Ishikawa (cell line): ENCODE measurements around the gene NAA20.

Source experiments
- CEBPB ChIP-seq: IDR thresholded peaks from 2 replicates; pipeline ENCODE4 v1.6.1; 2012
- CREB1 ChIP-seq: IDR thresholded peaks from 2 replicates; pipeline ENCODE4 v1.6.1; 2012; ENCODE audit warnings: low read depth
- EGR1 ChIP-seq: IDR thresholded peaks from 2 replicates; pipeline ENCODE4 v1.6.1; 2012
- EP300 ChIP-seq: IDR thresholded peaks from 2 replicates; pipeline ENCODE4 v1.6.1; 2012; ENCODE audit warnings: borderline replicate concordance
- FOXM1 ChIP-seq: IDR thresholded peaks from 2 replicates; pipeline ENCODE4 v1.6.1; 2012; ENCODE audit warnings: low read depth, borderline replicate concordance
- MAX ChIP-seq: IDR thresholded peaks from 2 replicates; pipeline ENCODE4 v1.6.1; 2012
- NFIC ChIP-seq: IDR thresholded peaks from 2 replicates; pipeline ENCODE4 v1.6.1; 2012
- RAD21 ChIP-seq: IDR thresholded peaks from 2 replicates; pipeline ENCODE4 v1.6.1; 2012; ENCODE audit warnings: low read depth
- REST ChIP-seq: IDR thresholded peaks from 2 replicates; pipeline ENCODE4 v1.6.1; 2012; ENCODE audit warnings: low read depth, mild to moderate bottlenecking
- TAF1 ChIP-seq: IDR thresholded peaks from 2 replicates; pipeline ENCODE4 v1.6.1; 2012; ENCODE audit warnings: low read depth, mild to moderate bottlenecking
- TCF12 ChIP-seq: IDR thresholded peaks from 2 replicates; pipeline ENCODE4 v1.6.1; 2012; ENCODE audit warnings: low read depth
- TEAD4 ChIP-seq: IDR thresholded peaks from 2 replicates; pipeline ENCODE4 v1.6.1; 2012
- USF1 ChIP-seq: IDR thresholded peaks from 2 replicates; pipeline ENCODE4 v1.6.1; 2012
- YY1 ChIP-seq: IDR thresholded peaks from 2 replicates; pipeline ENCODE4 v1.6.1; 2012; ENCODE audit warnings: low read depth
- ZBTB7A ChIP-seq: IDR thresholded peaks from 2 replicates; pipeline ENCODE4 v1.6.1; 2012; ENCODE audit warnings: low read depth

Gene NAA20

GRCh38 chr20:19975901-19976300 is 41.3 kb upstream of the NAA20 start:
- TF ChIP-seq TCF12 (no peak), CREB1 (no peak), YY1 (no peak), ZBTB7A (no peak), CEBPB (no peak), RAD21 (no peak), TEAD4 (no peak), NFIC (no peak), FOXM1 (no peak), USF1 (no peak), REST (no peak), MAX (no peak), EP300 (no peak), EGR1 (no peak)

- TF ChIP-seq NFIC (peak; percentile 5; the same call in 1 of the 2 replicates), ZBTB7A (peak; percentile 78; the same call in 1 of the 2 replicates), TEAD4 (peak; percentile 61), TAF1 (no peak), RAD21 (no peak), YY1 (no peak), EGR1 (no peak), TCF12 (peak; percentile 64; the same call in 1 of the 2 replicates), MAX (peak; percentile 59; the same call in 1 of the 2 replicates), EP300 (peak; percentile 33; the same call in 1 of the 2 replicates)
These were observed 40.4 kb upstream of the NAA20 start for GRCh38 chr20:19976595-19977372.

- TF ChIP-seq TEAD4 (no peak), REST (no peak), YY1 (no peak), MAX (0 out of 2 replicates have a peak, but pooled peaks have one; percentile 20)
These were observed 39.8 kb upstream of the NAA20 start for GRCh38 chr20:19977373-19977770.

GRCh38 chr20:19978511-19979210 is 38.5 kb upstream of the NAA20 start:
- no peak for TF ChIP-seq NFIC
- TF ChIP-seq MAX = no peak
- no peak for TF ChIP-seq TEAD4

- TF ChIP-seq USF1 (no peak), FOXM1 (no peak), EGR1 (no peak), TEAD4 (no peak), ZBTB7A (no peak), TAF1 (no peak), MAX (no peak), CREB1 (no peak), TCF12 (no peak), EP300 (no peak), REST (no peak), CEBPB (no peak), RAD21 (no peak)
These were observed 36.1 kb upstream of the NAA20 start for GRCh38 chr20:19981031-19981451.
